ENCODE measurements around the gene ALLC. TPM values are rescaled to one million over a fixed set of nuclear protein-coding genes. Genes with fewer than 3 reads are reported as not detected.

The ALLC gene
- total RNA-seq, 1 donor from 2014 or later, result not detected

DNA sequence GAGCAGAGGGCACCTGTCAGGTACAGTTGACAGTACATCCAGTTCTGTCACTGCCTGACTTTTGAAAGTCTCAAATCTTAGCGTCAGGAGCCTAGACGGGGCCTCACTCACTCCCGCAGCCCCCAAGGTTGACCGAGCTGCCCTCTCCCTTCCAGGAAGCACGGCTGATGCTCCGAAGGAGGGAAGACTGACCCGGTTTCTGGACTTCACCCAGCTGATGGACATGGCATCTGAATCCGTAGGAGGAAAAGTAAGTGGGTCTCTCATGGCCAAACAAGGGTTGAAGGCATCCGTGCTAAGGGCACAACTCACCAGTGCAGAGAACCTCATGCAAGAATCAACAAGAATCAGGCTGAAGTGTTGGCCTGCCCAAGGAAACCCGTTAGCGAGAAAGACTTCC, 12.9 kb downstream of the ALLC start:
- no peak for DNase-seq (ENCODE audit: low spot score)
- intact Hi-C loops (cut with micrococcal nuclease), result no loop called here
- Mint-ChIP-seq H3K4me1 (ENCODE audit: low read depth) (no peaks in the 10 kb centered on the region), H3K27ac (no peak overlapping the region), H3K36me3 (ENCODE audit: low read depth) (no peaks in the 10 kb centered on the region), H3K4me3 (no peak overlapping the region), H3K9me3 (no peaks in the 10 kb centered on the region), H3K27me3 (ENCODE audit: insufficient read depth) (peaks cover 2% of the 10 kb centered on the region)

GRCh38 chr2:3672861-3673678, 15.1 kb downstream of the ALLC start:
- DNase-seq (ENCODE audit: low spot score), result no peak
- Mint-ChIP-seq H3K4me1 (ENCODE audit: low read depth) (no peaks in the 10 kb centered on the region), H3K27ac (no peak overlapping the region), H3K27me3 (ENCODE audit: insufficient read depth) (peaks cover 2% of the 10 kb centered on the region), H3K9me3 (no peaks in the 10 kb centered on the region), H3K36me3 (ENCODE audit: low read depth) (no peaks in the 10 kb centered on the region), H3K4me3 (no peak overlapping the region)
- intact Hi-C loops (cut with micrococcal nuclease), result no loop called here

DNA sequence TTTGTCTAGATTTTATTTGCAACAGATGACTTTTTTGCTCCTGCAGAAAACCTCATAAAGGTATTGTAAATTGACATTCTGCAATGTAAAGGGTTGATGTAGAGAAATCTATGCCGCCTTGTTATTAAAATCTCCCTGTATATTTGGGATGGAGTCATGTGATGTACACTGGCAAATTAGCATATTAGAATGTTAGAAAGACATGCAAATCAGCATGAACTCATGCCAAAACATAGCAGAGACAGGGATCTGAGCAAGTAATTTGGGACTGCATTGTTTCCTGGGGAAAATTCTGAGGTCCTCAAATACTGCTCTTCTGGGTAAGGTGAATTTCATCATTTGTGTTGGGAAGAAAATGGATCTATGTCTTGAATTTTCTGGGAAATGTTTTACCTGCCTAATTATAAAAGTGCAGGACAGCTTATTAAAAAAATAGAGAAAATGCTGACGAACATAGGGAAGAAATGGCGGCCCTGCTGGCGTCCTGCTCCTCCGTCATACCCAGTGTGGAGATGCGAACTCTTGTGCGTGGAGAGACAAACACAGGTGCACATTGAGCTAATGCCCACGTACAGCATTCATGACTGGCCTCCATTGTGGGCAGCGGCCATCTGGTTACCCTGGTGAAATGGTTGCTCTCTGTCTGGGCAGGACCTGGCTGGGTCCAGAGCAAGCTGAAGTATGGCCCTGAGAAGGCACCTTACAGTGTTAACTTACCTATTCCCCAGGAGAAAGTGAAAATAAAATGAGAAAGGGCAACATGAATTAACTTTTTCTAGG, 16.3 kb downstream of the ALLC start:
- intact Hi-C loops (cut with micrococcal nuclease), result no loop called here
- no peaks in the 10 kb centered on the region for H3K36me3 Mint-ChIP-seq (ENCODE audit: low read depth)
- no peak for DNase-seq (ENCODE audit: low spot score)
- no peak overlapping the region for H3K27ac Mint-ChIP-seq
- no peaks in the 10 kb centered on the region for H3K4me1 Mint-ChIP-seq (ENCODE audit: low read depth)
- H3K27me3 Mint-ChIP-seq (ENCODE audit: insufficient read depth), result peaks cover 2% of the 10 kb centered on the region
- H3K4me3 Mint-ChIP-seq, result no peak overlapping the region
- no peaks in the 10 kb centered on the region for H3K9me3 Mint-ChIP-seq

DNA sequence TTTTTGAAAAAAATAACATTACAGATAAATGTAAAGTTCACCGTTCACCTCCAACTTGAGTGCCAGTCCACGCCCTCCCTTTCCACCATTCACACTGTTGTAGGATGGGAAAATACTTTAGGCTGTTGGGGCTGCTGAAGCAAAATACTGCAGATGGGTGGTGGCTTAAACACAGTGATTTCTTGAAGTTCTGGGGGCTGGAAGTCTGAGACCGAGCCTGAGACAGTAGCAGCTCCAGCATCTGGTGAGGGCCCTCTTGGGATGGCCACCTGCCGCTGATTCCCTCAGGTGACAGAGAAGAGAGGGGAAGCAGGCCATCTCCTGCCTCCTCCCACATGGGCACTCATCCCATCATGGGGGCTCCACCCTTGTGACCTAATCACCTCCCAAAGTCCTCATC, 17.7 kb downstream of the ALLC start:
- intact Hi-C loops (cut with micrococcal nuclease), result no loop called here
- no peaks in the 10 kb centered on the region for H3K4me1 Mint-ChIP-seq (ENCODE audit: low read depth)

DNA sequence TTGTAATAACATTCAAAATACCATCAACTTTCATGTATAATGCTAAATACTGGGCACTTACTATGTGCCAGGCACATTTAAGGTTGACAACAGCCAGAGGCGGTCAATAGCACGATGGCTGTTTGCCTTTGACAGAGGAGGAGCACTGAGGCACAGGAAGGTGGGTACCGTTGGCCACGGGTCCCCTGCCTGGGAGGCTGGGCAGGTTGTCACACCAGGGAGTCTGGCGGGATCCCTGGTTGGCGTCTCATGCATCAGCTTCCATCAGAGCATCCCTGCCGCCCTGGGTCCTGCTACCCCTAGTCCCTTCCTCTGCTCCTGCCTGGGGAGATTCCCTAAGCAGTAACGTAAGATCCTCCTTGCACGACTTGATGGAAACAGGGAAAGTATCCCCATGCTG, 19.4 kb downstream of the ALLC start:
- Mint-ChIP-seq H3K4me3 (no peak overlapping the region), H3K27me3 (ENCODE audit: insufficient read depth) (peaks cover 2% of the 10 kb centered on the region), H3K36me3 (ENCODE audit: low read depth) (no peaks in the 10 kb centered on the region), H3K4me1 (ENCODE audit: low read depth) (no peaks in the 10 kb centered on the region), H3K9me3 (no peaks in the 10 kb centered on the region), H3K27ac (no peak overlapping the region)
- DNase-seq (ENCODE audit: low spot score), result no peak
- intact Hi-C loops (cut with micrococcal nuclease), result no loop called here

More for the DNA sequence above, 17.7 kb downstream of the ALLC start:
- Mint-ChIP-seq H3K27me3 (ENCODE audit: insufficient read depth) (peaks cover 2% of the 10 kb centered on the region), H3K4me3 (no peak overlapping the region), H3K9me3 (no peaks in the 10 kb centered on the region), H3K27ac (no peak overlapping the region), H3K36me3 (ENCODE audit: low read depth) (no peaks in the 10 kb centered on the region)
- DNase-seq (ENCODE audit: low spot score), result no peak

DNA sequence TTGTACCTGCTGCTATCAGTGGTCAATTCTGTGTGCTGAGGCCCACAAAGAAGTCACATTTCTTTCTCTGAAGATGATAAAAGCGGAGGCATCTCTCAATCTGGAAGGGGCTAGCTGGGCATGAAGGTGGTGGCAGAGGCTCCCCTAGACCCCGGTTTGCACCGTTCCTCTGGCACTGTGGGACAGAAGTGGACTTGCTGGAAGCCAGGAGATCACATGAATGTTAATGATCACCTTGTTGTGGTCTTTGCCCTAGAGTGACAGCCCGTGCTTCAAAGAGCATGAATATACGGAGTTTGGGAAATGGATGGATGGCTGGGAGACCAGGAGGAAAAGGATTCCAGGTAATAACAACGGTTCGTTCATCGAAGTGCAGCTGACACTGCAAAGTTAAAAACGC, 20.2 kb downstream of the ALLC start:
- intact Hi-C loops (cut with micrococcal nuclease), result no loop called here
- Mint-ChIP-seq H3K4me1 (ENCODE audit: low read depth) (no peaks in the 10 kb centered on the region), H3K36me3 (ENCODE audit: low read depth) (no peaks in the 10 kb centered on the region), H3K4me3 (no peak overlapping the region), H3K9me3 (no peaks in the 10 kb centered on the region), H3K27me3 (ENCODE audit: insufficient read depth) (no peaks in the 10 kb centered on the region), H3K27ac (no peak overlapping the region)
- DNase-seq (ENCODE audit: low spot score), result no peak

DNA sequence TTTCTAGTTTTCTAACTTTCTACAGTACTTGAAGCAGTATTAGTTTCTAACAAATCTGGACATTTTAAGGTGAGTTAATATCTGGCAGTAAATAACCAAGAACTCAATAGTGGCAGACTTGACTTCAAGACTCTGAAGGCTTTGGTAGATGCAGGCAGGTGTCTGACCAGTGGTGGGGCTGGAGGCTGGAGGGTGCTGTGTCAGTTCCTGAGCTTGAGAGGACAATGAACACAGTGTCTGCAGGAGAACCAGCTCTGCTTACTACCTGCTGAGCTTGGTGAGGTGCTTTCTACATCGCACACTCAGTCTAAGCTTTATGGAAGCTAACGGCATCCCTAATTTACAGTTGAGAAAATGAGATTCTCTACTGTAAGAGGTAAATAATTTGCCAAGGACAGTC, 21.2 kb downstream of the ALLC start:
- intact Hi-C loops (cut with micrococcal nuclease), result no loop called here
- H3K27ac Mint-ChIP-seq, result no peak overlapping the region
- H3K4me1 Mint-ChIP-seq (ENCODE audit: low read depth), result no peaks in the 10 kb centered on the region
- DNase-seq (ENCODE audit: low spot score), result no peak
- H3K27me3 Mint-ChIP-seq (ENCODE audit: insufficient read depth), result no peaks in the 10 kb centered on the region
- no peaks in the 10 kb centered on the region for H3K9me3 Mint-ChIP-seq
- H3K4me3 Mint-ChIP-seq, result no peak overlapping the region
- no peaks in the 10 kb centered on the region for H3K36me3 Mint-ChIP-seq (ENCODE audit: low read depth)

- DNase-seq (ENCODE audit: low spot score), result no peak
- intact Hi-C loops (cut with micrococcal nuclease), result no loop called here
- no peaks in the 10 kb centered on the region for H3K4me1 Mint-ChIP-seq (ENCODE audit: low read depth)
- no peaks in the 10 kb centered on the region for H3K36me3 Mint-ChIP-seq (ENCODE audit: low read depth)
- no peaks in the 10 kb centered on the region for H3K9me3 Mint-ChIP-seq
- no peak overlapping the region for H3K27ac Mint-ChIP-seq
- no peaks in the 10 kb centered on the region for H3K27me3 Mint-ChIP-seq (ENCODE audit: insufficient read depth)
- H3K4me3 Mint-ChIP-seq, result no peak overlapping the region
Measured at GRCh38 chr2:3679616-3680393, 21.8 kb downstream of the ALLC start.

DNA sequence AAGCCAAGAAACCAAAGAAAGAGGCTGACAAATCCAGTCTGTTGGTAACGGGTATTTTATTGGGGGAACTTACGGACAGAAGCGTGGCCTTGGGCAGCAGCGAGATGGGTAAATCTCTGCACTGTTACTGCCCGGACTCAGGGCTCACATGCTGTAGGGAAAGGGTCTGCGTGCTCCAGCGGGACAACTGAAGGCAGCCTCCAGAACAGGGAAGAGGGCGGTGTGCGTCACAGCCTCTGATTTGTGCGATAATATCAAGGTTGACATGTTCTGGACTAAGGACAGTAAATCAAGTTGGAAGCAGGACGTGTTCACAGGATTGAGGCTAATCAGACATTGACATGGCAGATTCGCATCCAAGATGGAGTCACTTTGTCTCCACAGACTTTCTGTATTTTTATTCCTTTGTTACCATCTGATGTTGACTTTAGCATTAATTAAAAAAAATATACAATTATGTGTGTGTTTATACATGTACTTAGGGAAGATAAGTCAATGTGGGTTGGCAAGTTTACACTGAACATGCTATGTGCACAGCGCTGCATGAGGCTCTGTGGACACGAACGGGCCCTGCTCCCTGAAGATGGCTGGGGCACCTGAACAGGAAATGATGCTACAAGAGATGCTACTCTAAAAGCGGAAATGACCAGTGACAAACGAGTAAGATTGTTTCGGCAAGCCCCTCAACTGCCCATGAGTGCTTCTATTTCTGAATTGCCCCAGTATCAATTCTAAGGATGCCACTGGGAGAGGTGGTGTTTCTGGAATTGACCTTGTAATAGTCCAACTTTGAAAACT, 22.7 kb downstream of the ALLC start:
- Mint-ChIP-seq H3K4me1 (ENCODE audit: low read depth) (no peaks in the 10 kb centered on the region), H3K27ac (no peak overlapping the region), H3K27me3 (ENCODE audit: insufficient read depth) (no peaks in the 10 kb centered on the region), H3K36me3 (ENCODE audit: low read depth) (no peaks in the 10 kb centered on the region), H3K4me3 (no peak overlapping the region), H3K9me3 (no peaks in the 10 kb centered on the region)
- DNase-seq (ENCODE audit: low spot score), result no peak
- intact Hi-C loops (cut with micrococcal nuclease), result no loop called here

GRCh38 chr2:3681625-3682024, 23.6 kb downstream of the ALLC start:
- DNase-seq (ENCODE audit: low spot score), result no peak
- Mint-ChIP-seq H3K27ac (no peak overlapping the region), H3K36me3 (ENCODE audit: low read depth) (no peaks in the 10 kb centered on the region), H3K4me3 (no peak overlapping the region), H3K9me3 (no peaks in the 10 kb centered on the region), H3K4me1 (ENCODE audit: low read depth) (no peaks in the 10 kb centered on the region), H3K27me3 (ENCODE audit: insufficient read depth) (no peaks in the 10 kb centered on the region)
- intact Hi-C loops (cut with micrococcal nuclease), result no loop called here

- Mint-ChIP-seq H3K27ac (no peak overlapping the region), H3K9me3 (no peaks in the 10 kb centered on the region), H3K4me1 (ENCODE audit: low read depth) (no peaks in the 10 kb centered on the region), H3K36me3 (ENCODE audit: low read depth) (no peaks in the 10 kb centered on the region), H3K27me3 (ENCODE audit: insufficient read depth) (no peaks in the 10 kb centered on the region), H3K4me3 (no peak overlapping the region)
- DNase-seq (ENCODE audit: low spot score), result no peak
- intact Hi-C loops (cut with micrococcal nuclease), result no loop called here
Measured at GRCh38 chr2:3682811-3683210, 24.8 kb downstream of the ALLC start.

- H3K36me3 Mint-ChIP-seq (ENCODE audit: low read depth), result no peaks in the 10 kb centered on the region
- H3K27me3 Mint-ChIP-seq (ENCODE audit: insufficient read depth), result no peaks in the 10 kb centered on the region
Measured at GRCh38 chr2:3683748-3684454, 25.9 kb downstream of the ALLC start.

More at GRCh38 chr2:3683748-3684454, 25.9 kb downstream of the ALLC start:
- DNase-seq (ENCODE audit: low spot score), result no peak
- H3K9me3 Mint-ChIP-seq, result no peaks in the 10 kb centered on the region
- no peak overlapping the region for H3K27ac Mint-ChIP-seq
- intact Hi-C loops (cut with micrococcal nuclease), result no loop called here
- H3K4me3 Mint-ChIP-seq, result no peak overlapping the region
- H3K4me1 Mint-ChIP-seq (ENCODE audit: low read depth), result no peaks in the 10 kb centered on the region
